Measurements from ENCODE around the gene OCLN.

DNA sequence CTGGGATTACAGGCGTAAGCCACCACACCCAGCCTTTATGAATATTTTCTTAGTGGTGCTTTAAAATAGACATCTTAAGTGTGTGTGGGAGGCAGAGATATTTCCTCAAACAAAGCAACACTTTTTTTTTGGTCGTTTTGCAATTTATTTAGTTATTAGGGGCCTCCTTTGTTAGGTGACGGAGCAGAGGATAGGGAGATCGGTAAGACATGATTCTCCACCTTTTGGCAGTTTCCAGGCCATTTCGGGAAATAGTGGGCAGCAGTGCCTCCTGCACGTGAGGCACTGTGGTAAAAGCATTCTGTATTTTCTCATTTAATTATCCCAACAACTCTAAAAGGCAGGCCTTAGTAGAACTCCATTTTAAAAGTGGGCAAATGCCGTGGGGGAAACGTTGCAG, 1.9 kb downstream of the OCLN start:
- TF ChIP-seq CHD2 (IDR thresholded peaks at IDR 0.05; ENCODE audit: low read length, partially characterized antibody) (no peak), BHLHE40 (IDR thresholded peaks at IDR 0.05; ENCODE audit: low read depth, low read length) (no peak), RFX5 (IDR thresholded peaks at IDR 0.05) (no peak)
